Esophagus squamous epithelium (tissue), 4 donors: ENCODE results near the gene GTF3A.

Experiments used
- POLR2A ChIP-seq, 4 donors: fragments of 450-650 bp; IDR thresholded peaks; one replicate each; pipeline ENCODE4 v1.6.1; 2017; ENCODE audit warnings: antibody characterized with exemption in 4 of 4, mild to moderate bottlenecking in 4 of 4, moderate library complexity in 3 of 4
- TF ChIP-seq, protein P1 (sequence below), 6 experiments: fragments of 450-650 bp in 4 of 6; fragments of 200-600 bp in 2 of 6; sonication (generic) in 2 of 6; IDR thresholded peaks; one replicate each; pipeline ENCODE4 v1.5.1; 2016 to 2019; ENCODE audit warnings: antibody characterized with exemption in 6 of 6, mild to moderate bottlenecking in 4 of 6, moderate library complexity in 4 of 6

DNA sequence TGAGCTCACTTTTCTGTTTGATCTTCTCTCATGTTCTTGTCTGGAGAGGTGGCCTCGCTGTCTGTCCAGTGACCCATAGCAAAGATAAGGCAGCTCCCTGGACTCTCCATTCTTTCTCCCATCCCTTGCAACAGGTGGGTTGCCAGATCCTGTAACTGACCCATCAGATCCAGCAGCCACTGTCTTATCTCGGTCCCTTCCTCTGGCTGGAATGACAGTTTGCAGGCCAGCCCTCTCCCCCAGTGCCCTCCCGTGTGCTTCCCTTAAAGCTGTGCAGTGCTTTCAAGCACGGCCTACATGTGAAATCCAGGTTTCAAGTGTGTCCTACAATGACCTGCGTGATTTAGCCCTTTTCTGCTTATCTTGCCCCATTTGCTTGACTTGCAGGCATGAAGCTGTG, 3.7 kb downstream of the GTF3A start:
- TF ChIP-seq, protein P1, sequence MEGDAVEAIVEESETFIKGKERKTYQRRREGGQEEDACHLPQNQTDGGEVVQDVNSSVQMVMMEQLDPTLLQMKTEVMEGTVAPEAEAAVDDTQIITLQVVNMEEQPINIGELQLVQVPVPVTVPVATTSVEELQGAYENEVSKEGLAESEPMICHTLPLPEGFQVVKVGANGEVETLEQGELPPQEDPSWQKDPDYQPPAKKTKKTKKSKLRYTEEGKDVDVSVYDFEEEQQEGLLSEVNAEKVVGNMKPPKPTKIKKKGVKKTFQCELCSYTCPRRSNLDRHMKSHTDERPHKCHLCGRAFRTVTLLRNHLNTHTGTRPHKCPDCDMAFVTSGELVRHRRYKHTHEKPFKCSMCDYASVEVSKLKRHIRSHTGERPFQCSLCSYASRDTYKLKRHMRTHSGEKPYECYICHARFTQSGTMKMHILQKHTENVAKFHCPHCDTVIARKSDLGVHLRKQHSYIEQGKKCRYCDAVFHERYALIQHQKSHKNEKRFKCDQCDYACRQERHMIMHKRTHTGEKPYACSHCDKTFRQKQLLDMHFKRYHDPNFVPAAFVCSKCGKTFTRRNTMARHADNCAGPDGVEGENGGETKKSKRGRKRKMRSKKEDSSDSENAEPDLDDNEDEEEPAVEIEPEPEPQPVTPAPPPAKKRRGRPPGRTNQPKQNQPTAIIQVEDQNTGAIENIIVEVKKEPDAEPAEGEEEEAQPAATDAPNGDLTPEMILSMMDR (IDR thresholded peaks at IDR 0.05): no peak
- no peak for TF ChIP-seq POLR2A (IDR thresholded peaks at IDR 0.05)
